ENCODE data around the gene TRPV4. TPM values are rescaled to one million over a fixed set of nuclear protein-coding genes. Genes with fewer than 3 reads are reported as not detected.

TRPV4 gene
- total and polyA plus RNA-seq, 2 experiments from 2014 or later = 0.66 to 1.1 TPM

GRCh38 chr12:109868182-109869051 is 35.2 kb upstream of the TRPV4 start:
- TF ChIP-seq ZNF331 (CRISPR knock-in tag; IDR thresholded peaks at IDR 0.05; ENCODE audit: low read depth) = no peak

GRCh38 chr12:109864916-109865315 is 31.7 kb upstream of the TRPV4 start:
- ATAC-seq = peak; percentile 43; the same call in 2 of the 3 replicates
- peaks cover 13% of the 10 kb centered on the region for H3K79me2 ChIP-seq (replicated peaks; ENCODE audit: insufficient read depth)
- H3K27me3 Mint-ChIP-seq (ENCODE audit: insufficient read depth, low read depth, poor library complexity) = peaks cover 5% of the 10 kb centered on the region
- TF ChIP-seq JUNB (IDR thresholded peaks at IDR 0.05; ENCODE audit: unreplicated experiment) (no peak), REST (IDR thresholded peaks at IDR 0.05; ENCODE audit: unreplicated experiment) (no peak), EZH2phosphoT487 (IDR thresholded peaks at IDR 0.05; ENCODE audit: unreplicated experiment) (no peak), STAT1 (IDR thresholded peaks at IDR 0.05; ENCODE audit: unreplicated experiment) (no peak), NANOG (IDR thresholded peaks at IDR 0.05; ENCODE audit: borderline replicate concordance) (no peak), CREB1 (CRISPR knock-in tag; IDR thresholded peaks at IDR 0.05; ENCODE audit: low read depth) (no peak), POLR2AphosphoS5 (IDR thresholded peaks at IDR 0.05; ENCODE audit: low read depth) (no peak), ZNF114 (CRISPR knock-in tag; IDR thresholded peaks at IDR 0.05) (no peak), CTCF (conservative IDR thresholded peaks at IDR 0.05; ENCODE audit: low read depth in 2 of 2) (no peak), ETS1 (IDR thresholded peaks at IDR 0.05) (no peak), ZNF331 (CRISPR knock-in tag; IDR thresholded peaks at IDR 0.05; ENCODE audit: low read depth) (no peak)

More at GRCh38 chr12:109868182-109869051, 35.2 kb upstream of the TRPV4 start:
- Mint-ChIP-seq H3K27ac (no peak overlapping the region), H3K4me3 (no peak overlapping the region), H3K9me3 (no peaks in the 10 kb centered on the region), H3K36me3 (ENCODE audit: low read depth) (peaks cover 5% of the 10 kb centered on the region; the same call in 2 of the 3 replicates), H3K4me1 (peaks cover 28% of the 10 kb centered on the region), H3K27me3 (ENCODE audit: insufficient read depth, low read depth, poor library complexity) (peaks cover 5% of the 10 kb centered on the region)
- no peak overlapping the region for H2AFZ ChIP-seq
- no peak overlapping the region for H3K4me3 ChIP-seq
- ATAC-seq (no peak), DNase-seq (ENCODE audit: low spot score) (no peak)
- H3K4me2 ChIP-seq = no peak overlapping the region
- H3K27me3 ChIP-seq (ENCODE audit: insufficient read depth) = no peaks in the 10 kb centered on the region
- peaks cover 36% of the 10 kb centered on the region for H3K79me2 ChIP-seq (replicated peaks; ENCODE audit: insufficient read depth)
- 0 out of 2 replicates have a peak, but pooled peaks cover 3% of the 10 kb centered on the region for H3F3A ChIP-seq (replicated peaks; ENCODE audit: low read depth)
- H3K27ac ChIP-seq (ENCODE audit: low read depth) = no peak overlapping the region
- H3K36me3 ChIP-seq (ENCODE audit: insufficient read depth) = no peaks in the 10 kb centered on the region
- H3K4me1 ChIP-seq (ENCODE audit: insufficient read depth) = peaks cover 9% of the 10 kb centered on the region
- no peaks in the 10 kb centered on the region for H3K9me2 ChIP-seq (ENCODE audit: insufficient read depth)
- H4K20me1 ChIP-seq (replicated peaks; ENCODE audit: insufficient read depth) = peaks cover 11% of the 10 kb centered on the region; the same call in 1 of the 2 replicates

More at GRCh38 chr12:109864916-109865315, 31.7 kb upstream of the TRPV4 start:
- no peaks in the 10 kb centered on the region for H3K27me3 ChIP-seq (ENCODE audit: insufficient read depth)
- H3K36me3 ChIP-seq (ENCODE audit: insufficient read depth) = no peaks in the 10 kb centered on the region
- H3K4me1 ChIP-seq (ENCODE audit: insufficient read depth) = no peaks in the 10 kb centered on the region
- H4K20me1 ChIP-seq (replicated peaks; ENCODE audit: insufficient read depth) = peaks cover 17% of the 10 kb centered on the region; the same call in 1 of the 2 replicates
- Mint-ChIP-seq H3K4me3 (0 out of 3 replicates have a peak overlapping the region, but pooled peaks have one; percentile 7), H3K36me3 (ENCODE audit: low read depth) (no peaks in the 10 kb centered on the region), H3K9me3 (no peaks in the 10 kb centered on the region), H3K27ac (no peak overlapping the region), H3K4me1 (peaks cover 12% of the 10 kb centered on the region)
- H3K9me2 ChIP-seq (ENCODE audit: insufficient read depth) = no peaks in the 10 kb centered on the region
- DNase-seq (ENCODE audit: low spot score) = peak; percentile 44
- no peaks in the 10 kb centered on the region for H3F3A ChIP-seq (replicated peaks; ENCODE audit: low read depth)
- H2AFZ ChIP-seq = no peak overlapping the region
- H3K4me2 ChIP-seq = no peak overlapping the region
- H3K27ac ChIP-seq (ENCODE audit: low read depth) = no peak overlapping the region
- H3K4me3 ChIP-seq = no peak overlapping the region

Measured in GM23338 (cell line).